ENCODE data around the gene ALG1. TPM values are rescaled to one million over a fixed set of nuclear protein-coding genes. Genes with fewer than 3 reads are reported as not detected.
A peak's percentile ranks its signal among the peaks of the same experiment; 100 is the strongest.

Gene ALG1
- total and polyA plus RNA-seq, 10 of the 15 experiments (the other 5 are each of a cell fraction or from before 2014, with no cell fraction given), result 1.5 to 43.2 (median 23.8) TPM

- TF ChIP-seq CTCF (IDR thresholded peaks at IDR 0.05 in 2 of 3, conservative IDR thresholded peaks at IDR 0.05 in 1 of 3; ENCODE audit: control insufficient read depth in 2 of 3, extremely low read depth in 1 of 3, insufficient read depth in 1 of 3, low read depth in 3 of 3, low read length in 3 of 3) (peak; percentile 6 to 21 (median 21); a peak in 3 of 6 replicates), SPI1 (IDR thresholded peaks at IDR 0.05; ENCODE audit: borderline replicate concordance, insufficient read depth, low read depth, low read length) (peak; percentile 38; the same call in 1 of the 2 replicates), RUNX3 (IDR thresholded peaks at IDR 0.05; ENCODE audit: low read length) (peak; percentile 19; the same call in 1 of the 2 replicates), YY1 (IDR thresholded peaks at IDR 0.05; ENCODE audit: low read depth, low read length) (no peak), SMC3 (IDR thresholded peaks at IDR 0.05; ENCODE audit: borderline replicate concordance, low read length) (peak; percentile 16; the same call in 1 of the 2 replicates), RAD21 (IDR thresholded peaks at IDR 0.05; ENCODE audit: insufficient read depth, low read depth, low read length) (0 out of 2 replicates have a peak, but pooled peaks have one; percentile 14)
- H3K4me3 ChIP-seq, result no peak overlapping the region
- no peaks in the 10 kb centered on the region for H3K36me3 ChIP-seq (ENCODE audit: control insufficient read depth in 2 of 2, insufficient read depth in 2 of 2, low read length in 1 of 2)
- FAIRE-seq (no peak), ATAC-seq (0 out of 3 replicates have a peak, but pooled peaks have one; percentile 26), DNase-seq (ENCODE audit: low read depth, low spot score) (no peak)
- H2AFZ ChIP-seq (ENCODE audit: control insufficient read depth, low read depth, low read length), result no peak overlapping the region
- H3K4me2 ChIP-seq (ENCODE audit: control insufficient read depth, insufficient read depth), result no peak overlapping the region
- intact Hi-C loops (cut with micrococcal nuclease; ENCODE audit: unreplicated experiment), result loop anchor here (2.0 to 10.0 kb wide), 2 partner anchors 30 to 88 kb away; no protein-coding TSS in a partner anchor
- ChIA-PET CTCF (no interaction called here), SMC1A (ENCODE audit: uncharacterized antibody, unreplicated experiment) (interaction anchor here (1.2 kb wide), 1 partner anchor 11 kb away, joined by 3 read pairs; no protein-coding TSS in a partner anchor), RAD21 (ENCODE audit: unreplicated experiment) (no interaction called here), POLR2A (no interaction called here)
- no peaks in the 10 kb centered on the region; a peak in 1 of 4 replicates for H3K27me3 ChIP-seq (replicated peaks in 1 of 2; ENCODE audit: control insufficient read depth in 2 of 2, insufficient read depth in 2 of 2, low read length in 1 of 2)
- no TSS peak for BruUV-seq (replicated peaks)
- H3K27ac ChIP-seq (ENCODE audit: control insufficient read depth, insufficient read depth), result no peak overlapping the region
- no peaks in the 10 kb centered on the region for H4K20me1 ChIP-seq (ENCODE audit: control insufficient read depth, insufficient read depth)
- no peaks in the 10 kb centered on the region for H3K79me2 ChIP-seq (ENCODE audit: control insufficient read depth, insufficient read depth, low read length)
- in situ Hi-C loops (cut with MboI), result no loop called here
- H3K9me3 ChIP-seq (replicated peaks; ENCODE audit: control insufficient read depth, insufficient read depth, low read length), result no peaks in the 10 kb centered on the region
- H3K4me1 ChIP-seq (ENCODE audit: control insufficient read depth, insufficient read depth, low read length), result peaks cover 16% of the 10 kb centered on the region
- 55% methylated on average over 19 of the region's 19 CpGs for WGBS (ENCODE audit: insufficient coverage, insufficient replicate concordance, low lambda C conversion rate, missing lambda C conversion rate)
- H3K9ac ChIP-seq (ENCODE audit: control insufficient read depth, insufficient read depth, low read length), result no peak overlapping the region
These were observed 8.6 kb upstream of the ALG1 start for GRCh38 chr16:5062790-5063765.

Measured in GM12878 (cell line).